ENCODE measurements around the gene HPS4. TPM values are rescaled to one million over a fixed set of nuclear protein-coding genes. Genes with fewer than 3 reads are reported as not detected.
"Not testable (repeated sequence)": the region's sequence is repeated elsewhere in the genome, so short reads cannot be mapped to it uniquely, and the experiment has no call there.

Gene HPS4
- total RNA-seq, 1 donor = 56.8 TPM

DNA sequence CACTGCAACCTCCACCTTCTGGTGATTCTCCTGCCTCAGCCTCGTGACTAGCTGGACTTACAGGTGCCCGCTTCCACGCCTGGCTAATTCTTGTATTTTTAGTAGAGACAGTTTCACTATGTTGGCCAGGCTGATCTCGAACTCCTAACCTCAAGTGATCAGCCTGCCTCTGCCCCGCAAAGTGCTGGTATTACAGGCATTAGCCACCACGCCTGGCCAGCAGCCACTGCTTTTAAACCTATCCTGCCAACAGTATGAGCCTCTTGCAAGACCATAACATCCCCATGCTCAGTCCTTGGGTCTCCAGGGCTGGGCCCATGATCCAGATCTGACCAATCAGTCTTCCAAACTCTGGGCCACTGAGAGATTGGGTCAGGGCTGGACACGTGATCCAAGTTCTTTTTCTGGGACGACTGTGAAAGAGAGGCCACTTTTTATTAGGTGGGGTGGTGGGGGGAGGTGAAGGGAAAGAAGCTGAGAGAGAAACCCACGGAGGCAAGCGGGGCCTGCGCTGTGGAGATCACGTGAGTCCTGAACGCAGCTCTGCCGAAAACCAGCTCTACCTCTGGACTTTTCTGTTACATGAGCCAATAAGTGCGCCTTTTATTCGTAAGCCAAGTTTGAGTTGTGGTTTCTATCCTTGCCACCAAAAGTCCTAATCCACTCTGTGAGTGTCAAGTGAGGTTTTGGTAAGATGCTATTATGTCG lies 36.6 kb downstream of the HPS4 start:
- H3K4me1 ChIP-seq (ENCODE audit: insufficient read depth, low read length) = no peaks in the 10 kb centered on the region
- no peaks in the 10 kb centered on the region for H3K9me3 ChIP-seq (ENCODE audit: low read depth, low read length)
- H3K27me3 ChIP-seq (ENCODE audit: insufficient read depth, low read length) = no peaks in the 10 kb centered on the region
- no peak overlapping the region for H3K4me3 ChIP-seq (ENCODE audit: low read length)

DNA sequence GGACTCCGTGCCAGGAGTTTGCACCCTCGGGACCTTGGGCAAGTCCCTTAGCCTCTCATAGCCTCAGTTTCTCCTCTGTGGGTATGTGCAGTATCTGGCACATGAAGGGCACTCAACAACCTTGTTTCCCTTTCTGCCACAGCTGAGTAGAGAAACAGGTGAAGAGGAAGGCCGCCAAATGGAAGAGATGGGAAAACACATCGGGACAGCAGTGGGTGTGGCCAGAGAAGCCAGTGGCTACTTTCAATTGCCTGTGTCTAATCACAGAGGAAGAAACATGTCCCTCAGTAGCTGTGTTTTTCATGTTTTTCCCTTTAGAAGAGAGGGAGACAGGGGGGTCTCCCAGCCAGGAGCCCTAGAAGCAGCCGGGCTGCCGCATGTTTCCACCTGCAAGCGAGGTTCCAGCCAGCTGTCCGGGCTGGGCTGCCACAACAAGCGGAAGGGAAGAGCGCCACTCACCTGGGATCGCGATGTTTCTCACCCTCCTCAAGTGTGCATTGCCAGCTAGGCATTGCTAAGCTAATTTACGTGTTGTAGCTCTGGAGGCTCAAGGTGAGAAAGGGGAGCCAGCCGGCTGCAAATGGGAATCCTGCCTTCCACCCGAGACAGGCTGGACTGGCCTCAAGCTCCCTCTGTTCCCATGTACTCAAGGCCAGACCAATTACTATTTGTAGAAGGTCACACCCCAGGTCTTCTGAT lies 37.9 kb downstream of the HPS4 start:
- Histone ChIP-seq H3K4me1 (ENCODE audit: insufficient read depth, low read length) (no peaks in the 10 kb centered on the region), H3K27me3 (ENCODE audit: insufficient read depth, low read length) (no peaks in the 10 kb centered on the region), H3K9me3 (ENCODE audit: low read depth, low read length) (no peaks in the 10 kb centered on the region), H3K4me3 (ENCODE audit: low read length) (no peak overlapping the region)

DNA sequence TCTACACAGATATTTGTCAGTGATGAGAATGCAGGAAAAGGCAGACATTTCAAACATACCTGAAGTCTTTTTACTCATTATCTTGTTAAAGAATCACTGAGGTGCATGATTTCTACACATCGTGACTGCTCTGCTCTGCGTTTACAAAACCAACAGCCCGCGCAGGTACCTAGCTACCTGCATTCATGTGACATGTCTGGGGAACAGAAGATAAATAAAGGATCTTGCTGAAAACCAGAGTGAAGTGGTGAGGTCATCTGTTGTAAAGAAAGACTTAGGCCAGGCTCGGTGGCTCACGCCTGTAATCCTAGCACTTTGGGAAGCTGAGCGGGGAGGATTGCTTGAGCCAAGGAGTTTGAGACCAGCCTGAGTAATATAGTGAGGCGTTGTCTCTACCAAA lies 38.8 kb downstream of the HPS4 start:
- H3K27me3 ChIP-seq (ENCODE audit: insufficient read depth, low read length) = no peaks in the 10 kb centered on the region
- no peaks in the 10 kb centered on the region for H3K4me1 ChIP-seq (ENCODE audit: insufficient read depth, low read length)
- no peaks in the 10 kb centered on the region for H3K9me3 ChIP-seq (ENCODE audit: low read depth, low read length)
- H3K4me3 ChIP-seq (ENCODE audit: low read length) = no peak overlapping the region

DNA sequence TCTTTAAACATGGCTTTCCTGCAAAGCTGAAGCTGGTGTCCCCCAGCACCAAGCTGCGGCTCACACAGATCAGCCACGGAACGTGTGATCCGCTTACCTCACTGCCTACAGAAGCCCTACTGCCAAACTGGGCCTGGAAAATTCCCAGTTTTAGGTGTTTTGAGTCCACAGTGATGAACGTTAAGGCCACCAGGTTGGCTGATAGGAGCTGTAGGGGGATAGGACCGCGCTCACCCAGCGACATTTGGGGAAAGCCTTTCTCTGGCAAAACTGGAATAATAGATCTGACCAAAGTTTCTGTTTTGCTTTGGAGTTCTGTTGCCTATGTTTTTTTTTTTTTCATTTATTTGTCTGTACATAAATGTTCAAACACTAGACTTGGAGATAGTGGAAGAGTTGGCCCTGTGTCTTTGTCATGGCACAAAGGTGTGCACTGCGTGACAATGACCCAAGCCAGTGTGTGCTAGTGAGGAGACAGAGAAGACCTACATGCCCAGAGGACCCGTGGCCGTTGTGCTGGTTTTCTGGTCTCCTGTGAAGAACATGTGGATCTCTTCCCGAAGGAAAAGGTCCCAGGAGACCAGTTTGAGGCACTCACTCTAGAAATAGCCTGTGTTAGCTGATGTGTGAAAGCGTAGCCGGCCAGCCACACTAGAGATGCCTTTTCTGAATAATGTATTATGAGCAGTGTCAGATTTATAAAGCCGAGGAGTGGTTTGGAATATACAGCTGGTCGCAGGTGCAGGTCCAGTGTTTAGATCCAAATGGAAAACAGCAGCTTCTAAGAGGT lies 39.5 kb downstream of the HPS4 start:
- Histone ChIP-seq H3K27me3 (ENCODE audit: insufficient read depth, low read length) (no peaks in the 10 kb centered on the region), H3K4me1 (ENCODE audit: insufficient read depth, low read length) (no peaks in the 10 kb centered on the region), H3K9me3 (ENCODE audit: low read depth, low read length) (no peaks in the 10 kb centered on the region), H3K4me3 (ENCODE audit: low read length) (no peak overlapping the region)

DNA sequence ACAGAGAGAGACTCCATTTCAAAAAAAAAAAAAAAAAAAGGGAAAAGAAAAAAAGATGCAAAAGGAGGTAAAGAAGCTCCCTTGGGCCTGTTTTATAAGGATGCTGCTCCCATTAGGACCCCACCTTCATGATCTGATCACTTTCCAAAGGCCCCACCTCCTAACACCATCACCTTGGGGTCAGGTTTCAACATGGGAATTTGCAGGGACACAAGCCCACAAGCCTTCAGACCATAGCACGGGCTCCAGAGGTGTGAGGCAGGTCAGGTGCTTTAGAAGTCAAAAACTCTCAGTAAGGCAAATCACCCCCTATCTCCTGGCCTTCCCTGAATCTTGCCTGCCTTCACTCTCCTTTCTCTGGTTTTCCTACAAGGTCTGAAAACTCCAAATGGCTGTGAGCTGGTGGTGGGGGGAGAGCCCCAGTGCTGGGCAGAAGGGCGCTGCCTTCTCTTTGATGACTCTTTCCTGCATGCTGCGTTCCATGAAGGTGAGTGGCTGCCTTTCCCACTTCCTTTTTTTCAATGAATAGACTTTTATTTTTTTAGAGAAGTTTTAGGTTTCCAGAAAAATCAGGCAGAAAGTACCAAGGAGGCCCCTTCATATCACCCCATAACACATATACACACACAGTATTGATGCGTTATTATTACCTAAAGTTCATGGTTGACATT lies 41.4 kb downstream of the HPS4 start:
- H3K4me3 ChIP-seq (ENCODE audit: low read length) = no peak overlapping the region

DNA sequence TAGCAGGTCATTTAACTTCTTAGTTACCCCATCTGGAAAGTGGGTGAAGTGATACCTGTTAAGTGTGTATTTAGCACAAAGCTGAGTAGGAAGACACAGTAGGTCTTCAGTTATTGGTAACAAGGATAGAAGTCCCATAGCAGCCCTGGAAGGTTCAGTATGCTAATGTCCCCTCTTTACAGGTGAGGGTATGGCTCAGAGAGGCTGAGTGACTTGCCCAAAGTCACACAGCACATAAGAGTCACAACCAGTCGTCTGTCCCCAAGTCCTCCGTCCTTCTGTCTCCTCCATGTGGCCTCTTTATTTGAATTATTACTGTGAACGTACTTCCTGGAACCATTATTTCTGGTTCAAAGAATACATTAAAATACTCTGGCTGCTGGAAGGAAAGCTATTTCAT lies 44.0 kb downstream of the HPS4 start:
- H3K9me3 ChIP-seq (ENCODE audit: low read depth, low read length) = no peaks in the 10 kb centered on the region
- no peak overlapping the region for H3K4me3 ChIP-seq (ENCODE audit: low read length)
- no peaks in the 10 kb centered on the region for H3K27me3 ChIP-seq (ENCODE audit: insufficient read depth, low read length)
- peaks cover 13% of the 10 kb centered on the region for H3K4me1 ChIP-seq (ENCODE audit: insufficient read depth, low read length)

More for the DNA sequence above, 41.4 kb downstream of the HPS4 start:
- Histone ChIP-seq H3K27me3 (ENCODE audit: insufficient read depth, low read length) (no peaks in the 10 kb centered on the region), H3K4me1 (ENCODE audit: insufficient read depth, low read length) (no peaks in the 10 kb centered on the region), H3K9me3 (ENCODE audit: low read depth, low read length) (no peaks in the 10 kb centered on the region)

DNA sequence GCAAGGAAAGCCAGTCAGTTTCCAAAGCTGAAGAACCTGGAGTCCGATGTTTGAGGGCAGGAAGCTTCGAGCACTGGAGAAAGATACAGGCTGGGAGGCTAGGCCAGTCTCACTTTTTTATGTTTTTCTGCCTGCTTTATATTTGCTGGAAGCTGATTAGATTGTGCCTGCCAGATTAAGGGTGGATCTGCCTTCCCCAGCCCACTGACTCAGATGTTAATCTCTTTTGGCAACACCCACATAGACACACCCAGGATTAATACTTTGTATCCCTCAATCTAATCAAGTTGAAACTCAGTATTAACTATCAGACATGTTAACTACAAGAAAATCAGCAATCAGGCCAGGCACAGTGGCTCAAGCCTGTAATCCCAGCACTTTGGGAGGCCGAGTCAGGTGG lies 44.8 kb downstream of the HPS4 start:
- not testable (repeated sequence) for H3K9me3 ChIP-seq (ENCODE audit: low read depth, low read length); H3K4me3 ChIP-seq (ENCODE audit: low read length); H3K27me3 ChIP-seq (ENCODE audit: insufficient read depth, low read length)
- H3K4me1 ChIP-seq (ENCODE audit: insufficient read depth, low read length) = peaks cover 16% of the 10 kb centered on the region

DNA sequence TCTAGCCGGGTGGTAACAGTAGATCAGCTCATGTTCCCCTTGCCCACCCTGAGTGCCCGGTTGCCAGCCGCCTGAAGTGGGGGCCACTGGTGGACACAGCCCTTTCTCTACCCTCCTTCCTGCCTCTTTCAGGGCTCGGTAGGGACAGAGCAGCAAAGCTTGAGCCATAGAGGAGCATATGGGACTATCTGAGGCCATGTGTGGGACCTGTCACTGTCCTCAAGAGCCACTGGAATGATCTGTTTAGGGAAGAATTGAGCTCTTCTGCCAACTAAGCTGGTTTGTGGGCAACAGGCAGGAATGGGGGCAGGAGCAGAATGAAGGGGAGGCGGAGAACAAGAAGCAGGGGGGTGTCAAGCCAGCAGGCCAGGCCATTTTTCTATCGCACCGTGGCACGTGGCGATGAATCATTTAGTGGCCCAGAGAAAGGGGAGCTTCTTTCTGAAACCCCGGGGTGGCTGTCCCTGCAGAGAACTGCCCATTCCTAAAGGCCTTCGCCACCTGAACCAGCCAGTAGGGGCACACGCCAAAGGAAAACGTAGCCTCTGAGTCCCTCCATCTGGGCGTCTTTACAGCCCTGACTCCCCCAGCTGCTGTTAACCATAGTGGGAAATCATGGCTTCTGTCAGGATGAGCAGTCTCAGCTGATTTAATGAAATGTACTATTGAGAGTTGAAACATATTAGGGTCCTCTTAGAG lies 45.7 kb downstream of the HPS4 start:
- Histone ChIP-seq H3K27me3 (ENCODE audit: insufficient read depth, low read length) (no peaks in the 10 kb centered on the region), H3K4me1 (ENCODE audit: insufficient read depth, low read length) (peaks cover 20% of the 10 kb centered on the region), H3K9me3 (ENCODE audit: low read depth, low read length) (no peaks in the 10 kb centered on the region)

DNA sequence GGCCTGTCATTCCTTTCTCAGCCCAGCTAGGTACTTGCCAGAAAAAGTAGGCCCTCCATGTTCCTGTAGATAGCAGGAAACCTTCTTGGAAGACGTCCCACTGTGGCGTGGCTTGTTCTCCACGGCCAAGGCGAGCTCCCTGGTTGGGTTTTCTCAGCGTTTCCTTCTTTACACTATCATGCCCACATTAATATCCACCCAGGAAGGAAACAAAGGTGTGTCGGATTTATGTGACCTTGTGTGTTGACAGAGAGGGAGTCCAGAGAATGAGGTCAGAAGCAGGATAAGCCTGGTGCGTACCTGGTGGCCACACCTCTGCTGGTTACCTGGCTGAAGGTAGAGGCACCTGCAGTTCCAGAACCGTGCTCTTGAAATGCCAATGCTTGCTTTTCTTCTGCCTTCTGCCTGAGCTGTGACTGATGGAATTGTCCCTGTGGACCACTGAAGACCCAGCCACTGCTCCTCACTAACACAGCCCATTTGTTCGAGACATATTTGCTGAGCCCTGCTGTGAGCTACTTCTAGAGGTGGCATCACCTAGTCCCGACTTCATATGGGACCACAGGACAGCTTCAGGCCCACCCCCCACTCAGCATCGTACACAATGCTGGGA lies 46.6 kb downstream of the HPS4 start:
- H3K4me1 ChIP-seq (ENCODE audit: insufficient read depth, low read length) = peaks cover 28% of the 10 kb centered on the region
- no peaks in the 10 kb centered on the region for H3K9me3 ChIP-seq (ENCODE audit: low read depth, low read length)
- no peaks in the 10 kb centered on the region for H3K27me3 ChIP-seq (ENCODE audit: insufficient read depth, low read length)
- no peak overlapping the region for H3K4me3 ChIP-seq (ENCODE audit: low read length)

More for the DNA sequence above, 45.7 kb downstream of the HPS4 start:
- no peak overlapping the region for H3K4me3 ChIP-seq (ENCODE audit: low read length)

DNA sequence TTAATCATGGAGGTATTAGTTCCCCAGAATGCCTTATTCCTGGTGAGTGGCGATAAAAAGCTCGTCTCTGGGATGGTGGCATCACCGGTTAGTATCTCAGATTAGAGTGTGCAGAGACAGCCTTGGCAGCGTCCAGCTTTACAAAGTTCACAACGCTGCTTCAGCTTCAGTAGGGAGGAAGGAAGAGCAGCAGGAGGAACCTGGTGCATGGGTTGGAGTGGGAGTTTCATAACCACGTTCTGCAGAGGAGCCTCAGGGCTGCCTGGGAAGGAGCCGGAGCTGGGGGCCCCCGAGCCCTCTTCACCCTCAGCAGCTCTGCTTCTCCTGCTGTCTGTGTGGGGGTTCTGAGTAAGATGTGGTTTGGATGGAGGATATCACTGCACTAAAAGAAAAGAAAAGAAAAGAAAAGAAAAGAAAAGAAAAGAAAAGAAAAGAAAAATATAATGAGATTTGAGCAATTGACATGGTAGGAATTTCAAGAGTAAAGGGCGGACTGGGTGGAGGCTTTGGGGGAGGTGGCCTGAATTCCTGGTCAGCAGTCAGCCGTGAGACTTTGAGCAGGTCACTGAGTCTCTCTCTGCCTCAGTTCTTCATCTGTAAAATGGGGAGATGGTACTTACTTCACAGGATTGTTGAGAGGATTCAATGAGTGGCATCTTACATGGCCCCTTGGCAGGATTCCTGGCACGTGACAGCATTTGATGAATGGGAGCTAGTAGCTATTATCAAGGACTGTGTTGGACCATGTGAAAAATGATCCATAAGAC lies 48.1 kb downstream of the HPS4 start:
- Histone ChIP-seq H3K4me1 (ENCODE audit: insufficient read depth, low read length) (peaks cover 43% of the 10 kb centered on the region), H3K27me3 (ENCODE audit: insufficient read depth, low read length) (no peaks in the 10 kb centered on the region), H3K9me3 (ENCODE audit: low read depth, low read length) (no peaks in the 10 kb centered on the region), H3K4me3 (ENCODE audit: low read length) (no peak overlapping the region)

DNA sequence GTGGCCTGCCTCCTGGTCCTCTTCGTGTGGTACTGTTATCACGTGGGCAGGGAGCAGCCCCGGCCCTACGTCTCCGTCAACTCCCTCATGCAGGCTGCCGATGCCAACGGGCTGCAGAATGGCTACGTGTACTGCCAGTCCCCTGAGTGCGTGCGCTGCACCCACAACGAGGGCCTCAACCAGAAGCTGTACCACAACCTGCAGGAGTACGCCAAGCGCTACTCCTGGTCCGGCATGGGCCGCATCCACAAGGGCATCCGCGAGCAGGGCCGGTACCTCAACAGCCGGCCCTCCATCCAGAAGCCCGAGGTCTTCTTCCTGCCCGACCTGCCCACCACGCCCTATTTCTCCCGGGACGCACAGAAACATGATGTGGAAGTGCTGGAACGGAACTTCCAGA lies 49.8 kb downstream of the HPS4 start:
- Histone ChIP-seq H3K9me3 (ENCODE audit: low read depth, low read length) (no peaks in the 10 kb centered on the region), H3K27me3 (ENCODE audit: insufficient read depth, low read length) (no peaks in the 10 kb centered on the region), H3K4me1 (ENCODE audit: insufficient read depth, low read length) (peaks cover 54% of the 10 kb centered on the region), H3K4me3 (ENCODE audit: low read length) (no peak overlapping the region)

DNA sequence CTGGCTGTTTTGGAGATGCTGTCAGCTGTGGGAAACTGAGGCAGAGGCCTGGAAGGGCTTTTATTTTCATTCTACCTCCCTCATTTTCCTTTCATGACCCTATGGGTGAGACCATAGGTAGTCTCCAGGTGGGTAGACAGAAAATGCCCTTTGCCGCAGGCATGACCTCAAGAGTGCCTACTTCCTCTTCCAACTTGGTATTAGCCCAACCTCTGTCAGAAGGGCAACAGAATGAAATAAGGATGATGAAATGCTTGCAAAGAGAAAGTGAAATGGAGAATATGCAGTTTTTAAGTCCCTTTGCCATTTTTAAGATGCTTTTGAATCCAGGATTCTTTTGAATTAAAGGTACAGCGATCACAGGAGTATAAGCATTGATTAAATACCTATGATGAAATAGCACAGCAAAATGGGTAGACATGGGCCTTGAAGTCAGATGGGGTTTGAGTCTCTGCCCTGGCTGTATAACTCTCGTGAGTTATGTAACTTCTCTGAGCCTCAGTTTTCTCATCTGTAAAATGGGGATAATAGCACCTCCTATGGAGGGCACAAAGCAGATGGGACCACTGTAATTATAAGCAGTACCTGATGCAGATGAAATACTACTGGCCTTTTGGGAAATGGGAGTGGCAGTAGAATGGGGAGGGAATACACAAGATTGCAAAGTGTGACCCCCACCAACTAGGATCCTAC lies 50.8 kb downstream of the HPS4 start:
- Histone ChIP-seq H3K4me1 (ENCODE audit: insufficient read depth, low read length) (peaks cover 63% of the 10 kb centered on the region), H3K9me3 (ENCODE audit: low read depth, low read length) (no peaks in the 10 kb centered on the region), H3K4me3 (ENCODE audit: low read length) (no peak overlapping the region), H3K27me3 (ENCODE audit: insufficient read depth, low read length) (no peaks in the 10 kb centered on the region)

DNA sequence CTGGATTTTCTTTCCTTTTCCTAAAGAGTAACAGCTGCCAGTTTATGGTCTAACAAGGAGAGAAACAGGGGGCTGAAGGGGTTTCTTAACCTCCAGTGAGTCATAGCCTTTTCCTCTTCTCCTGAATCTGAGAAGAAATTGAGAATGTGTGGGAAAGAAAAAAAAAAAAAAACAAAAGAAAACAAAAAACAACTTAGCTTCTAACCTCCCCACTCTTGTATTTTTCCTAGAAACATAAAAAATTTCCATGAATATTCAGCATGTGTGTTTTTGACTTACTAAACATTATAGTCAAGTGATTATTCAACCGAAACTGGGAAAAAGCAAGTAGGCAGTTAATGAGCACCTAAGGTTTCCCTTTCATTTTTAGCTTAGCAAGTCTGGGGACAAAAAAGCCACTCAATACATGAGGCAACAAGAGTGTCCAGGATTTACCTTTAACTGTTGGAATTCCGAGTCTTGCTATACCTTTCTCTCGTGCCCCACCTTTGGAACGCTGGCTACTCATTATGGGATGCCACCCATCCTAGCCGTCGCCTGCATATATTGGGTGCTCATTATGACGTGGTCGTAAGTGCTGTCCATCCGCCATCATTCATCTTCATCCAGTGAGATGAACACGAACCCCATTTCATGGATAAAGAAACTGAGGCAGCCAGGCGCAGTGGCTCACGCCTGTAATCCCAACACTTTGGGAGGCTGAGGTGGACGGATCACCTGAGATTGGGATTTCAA lies 52.2 kb downstream of the HPS4 start:
- H3K4me3 ChIP-seq (ENCODE audit: low read length) = no peak overlapping the region
- no peaks in the 10 kb centered on the region for H3K27me3 ChIP-seq (ENCODE audit: insufficient read depth, low read length)
- H3K4me1 ChIP-seq (ENCODE audit: insufficient read depth, low read length) = peaks cover 63% of the 10 kb centered on the region
- no peaks in the 10 kb centered on the region for H3K9me3 ChIP-seq (ENCODE audit: low read depth, low read length)
